ENCODE results near the gene GALNT18. TPM values are rescaled to one million over a fixed set of nuclear protein-coding genes. Genes with fewer than 3 reads are reported as not detected.

Gene GALNT18
- total RNA-seq, 1 experiment from 2014 or later = 1.7 TPM

DNA sequence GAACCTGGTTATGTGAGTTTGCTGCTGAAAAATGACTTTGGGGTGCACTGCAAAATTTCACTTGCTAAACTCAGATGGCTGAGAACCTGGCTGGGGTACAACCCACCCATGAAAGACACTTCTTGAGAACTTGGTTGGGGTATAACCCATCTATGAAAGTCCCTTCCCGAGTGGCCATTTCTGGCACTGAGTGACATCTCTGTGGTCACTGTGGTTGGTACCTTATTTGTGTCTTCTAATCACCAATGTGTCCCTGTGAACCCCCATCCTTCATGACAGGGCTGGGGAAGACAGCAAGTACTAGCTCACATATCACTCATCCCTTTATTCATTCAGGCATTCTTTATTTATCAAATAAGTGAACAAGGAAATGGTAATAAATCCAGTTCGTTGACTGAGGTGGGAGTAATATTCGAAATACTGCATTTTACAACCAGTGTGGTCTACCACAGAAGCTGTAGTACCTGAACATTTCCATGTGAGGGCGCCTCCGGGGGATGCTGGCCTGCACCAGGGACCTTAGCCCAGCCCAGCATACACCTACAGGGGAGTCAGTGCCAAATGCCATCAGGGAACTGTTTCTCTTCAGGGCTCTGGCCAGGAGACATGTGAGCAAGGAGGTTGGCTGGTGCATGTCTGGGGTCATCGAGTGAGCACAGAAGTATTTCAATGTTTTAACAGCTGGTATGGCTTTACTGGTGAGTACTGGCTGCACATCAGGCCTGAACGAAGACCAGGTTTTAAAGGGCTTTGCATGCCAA, 390.8 kb downstream of the GALNT18 start:
- no peaks in the 10 kb centered on the region for H3K27me3 ChIP-seq (ENCODE audit: insufficient read depth, low read length)
- no peak overlapping the region for H2BK5ac ChIP-seq (ENCODE audit: insufficient read length, low read length)
- no peak overlapping the region for H3K4me2 ChIP-seq (ENCODE audit: insufficient read depth, insufficient read length, low read length)
- H3K36me3 Mint-ChIP-seq (ENCODE audit: insufficient read depth in 1 of 3, low read depth in 3 of 3) = peaks cover 0 to 2% (median 0%) of the 10 kb centered on the region in 3 experiments; a peak in 2 of 7 replicates
- no peak overlapping the region for H4K8ac ChIP-seq (replicated peaks; ENCODE audit: insufficient read length, low read depth, low read length)
- no peaks in the 10 kb centered on the region for H3K79me1 ChIP-seq (ENCODE audit: insufficient read depth, low read depth, low read length, poor library complexity, severe bottlenecking)
- TF ChIP-seq, protein P1, sequence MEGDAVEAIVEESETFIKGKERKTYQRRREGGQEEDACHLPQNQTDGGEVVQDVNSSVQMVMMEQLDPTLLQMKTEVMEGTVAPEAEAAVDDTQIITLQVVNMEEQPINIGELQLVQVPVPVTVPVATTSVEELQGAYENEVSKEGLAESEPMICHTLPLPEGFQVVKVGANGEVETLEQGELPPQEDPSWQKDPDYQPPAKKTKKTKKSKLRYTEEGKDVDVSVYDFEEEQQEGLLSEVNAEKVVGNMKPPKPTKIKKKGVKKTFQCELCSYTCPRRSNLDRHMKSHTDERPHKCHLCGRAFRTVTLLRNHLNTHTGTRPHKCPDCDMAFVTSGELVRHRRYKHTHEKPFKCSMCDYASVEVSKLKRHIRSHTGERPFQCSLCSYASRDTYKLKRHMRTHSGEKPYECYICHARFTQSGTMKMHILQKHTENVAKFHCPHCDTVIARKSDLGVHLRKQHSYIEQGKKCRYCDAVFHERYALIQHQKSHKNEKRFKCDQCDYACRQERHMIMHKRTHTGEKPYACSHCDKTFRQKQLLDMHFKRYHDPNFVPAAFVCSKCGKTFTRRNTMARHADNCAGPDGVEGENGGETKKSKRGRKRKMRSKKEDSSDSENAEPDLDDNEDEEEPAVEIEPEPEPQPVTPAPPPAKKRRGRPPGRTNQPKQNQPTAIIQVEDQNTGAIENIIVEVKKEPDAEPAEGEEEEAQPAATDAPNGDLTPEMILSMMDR (conservative IDR thresholded peaks at IDR 0.05) = peak; percentile 87
- no peak overlapping the region for H3K4me3 Mint-ChIP-seq
- no peaks in the 10 kb centered on the region for H3K9me3 ChIP-seq (ENCODE audit: control insufficient read depth, low read depth, low read length)
- H2BK12ac ChIP-seq (ENCODE audit: insufficient read length, low read depth, low read length) = no peak overlapping the region
- no peak overlapping the region for H3T11ph ChIP-seq (ENCODE audit: low read length)
- H3K27ac Mint-ChIP-seq = no peak overlapping the region; a peak in 1 of 7 replicates
- no peak overlapping the region for H3K56ac ChIP-seq (ENCODE audit: insufficient read length, low read depth, low read length)
- H3K4me1 Mint-ChIP-seq = peaks cover 4 to 10% of the 10 kb centered on the region in 2 experiments
- H2BK20ac ChIP-seq (ENCODE audit: low read depth, low read length, poor library complexity, severe bottlenecking) = no peak overlapping the region
- H4K91ac ChIP-seq (ENCODE audit: insufficient read length, low read depth, low read length) = no peak overlapping the region
- H3K4ac ChIP-seq (ENCODE audit: low read depth, low read length) = no peak overlapping the region
- H3K27me3 Mint-ChIP-seq (ENCODE audit: low read depth) = peaks cover 5% of the 10 kb centered on the region; the same call in 1 of the 2 replicates
- no CpG with 5 or more reads among the region's 7 CpGs for WGBS (ENCODE audit: extremely low coverage, insufficient read length, low lambda C conversion rate)
- no peak overlapping the region for H2BK120ac ChIP-seq (ENCODE audit: low read depth, low read length, poor library complexity, severe bottlenecking)
- H3K9me3 Mint-ChIP-seq = no peaks in the 10 kb centered on the region
- H2BK15ac ChIP-seq (ENCODE audit: low read depth, low read length) = no peak overlapping the region
- DNase-seq = peak; percentile 76
- H2AFZ ChIP-seq (ENCODE audit: low read length) = no peak overlapping the region
- H3K27ac ChIP-seq (ENCODE audit: insufficient read length, low read depth, low read length) = no peak overlapping the region
- H3K14ac ChIP-seq (ENCODE audit: insufficient read depth, low read length) = no peak overlapping the region
- no peaks in the 10 kb centered on the region for H3K23me2 ChIP-seq (ENCODE audit: insufficient read length, low read depth, low read length, poor library complexity, severe bottlenecking)
- H3K9ac ChIP-seq (ENCODE audit: extremely low read depth, insufficient read length, low read length) = no peak overlapping the region
- no peak overlapping the region for H2AK5ac ChIP-seq (ENCODE audit: insufficient read length, low read length)
- no peak overlapping the region for H4K5ac ChIP-seq (ENCODE audit: insufficient read length, low read depth, low read length)
- no peaks in the 10 kb centered on the region for H3K4me1 ChIP-seq (ENCODE audit: insufficient read depth, low read length)
- H3K18ac ChIP-seq (ENCODE audit: insufficient read length, low read depth, low read length) = no peak overlapping the region
- H3K79me2 ChIP-seq (ENCODE audit: insufficient read depth, low read length) = no peaks in the 10 kb centered on the region
- no peaks in the 10 kb centered on the region for H4K20me1 ChIP-seq (ENCODE audit: control insufficient read depth, insufficient read depth, insufficient read length)
- H3K23ac ChIP-seq (ENCODE audit: insufficient read length, low read depth, low read length) = no peak overlapping the region
